Activated CD8-positive, alpha-beta T cell treated with anti-CD3 and anti-CD28 coated beads for 36 hours (primary cell): ENCODE data around the gene C14orf93. TPM values are rescaled to one million over a fixed set of nuclear protein-coding genes. Genes with fewer than 3 reads are reported as not detected.

Experiments
- ATAC-seq: fragments of 200-7000 bp; cut with Tn5 transposase; one replicate; pipeline ENCODE4 v1.10.0; 2021; ENCODE audit warnings: mild to moderate bottlenecking, moderate library complexity
- CTCF ChIA-PET: fragments of 350-600 bp; sonication (Branson Sonifier 250); formaldehyde crosslinking; loops from one replicate; lab custom pipeline; 2021; ENCODE audit warnings: antibody characterized with exemption; lab: Charles Lee
- POLR2A ChIA-PET: fragments of 350-600 bp; sonication (Branson Sonifier 250); formaldehyde crosslinking; loops from one replicate; lab custom pipeline; 2021; ENCODE audit warnings: antibody characterized with exemption; lab: Charles Lee
- DNase-seq: peaks from one replicate; pipeline ENCODE4 v3.0.0-alpha.2; 2020
- H3K27ac Mint-ChIP-seq: one replicate; pipeline ENCODE4 v1.8.0; 2021; ENCODE audit warnings: mild to moderate bottlenecking, mixed read lengths
- H3K27me3 Mint-ChIP-seq: one replicate; pipeline ENCODE4 v1.8.0; 2021; ENCODE audit warnings: mixed read lengths
- H3K36me3 Mint-ChIP-seq: one replicate; pipeline ENCODE4 v1.8.0; 2021; ENCODE audit warnings: low read depth, mixed read lengths
- H3K4me1 Mint-ChIP-seq: one replicate; pipeline ENCODE4 v1.8.0; 2021; ENCODE audit warnings: low read depth, mixed read lengths
- H3K4me3 Mint-ChIP-seq: one replicate; pipeline ENCODE4 v1.8.0; 2021; ENCODE audit warnings: mild to moderate bottlenecking, moderate library complexity, mixed read lengths
- H3K9me3 Mint-ChIP-seq: one replicate; pipeline ENCODE4 v1.8.0; 2021; ENCODE audit warnings: mixed read lengths
- CTCF ChIP-seq: fragments of 200-600 bp; IDR thresholded peaks from one replicate; pipeline ENCODE4 v1.8.0; 2022; ENCODE audit warnings: antibody characterized with exemption, mild to moderate bottlenecking
- intact Hi-C: fragments of 100-400 bp; cut with micrococcal nuclease; formaldehyde crosslinking; loops from one replicate; pipeline ENCODE4 v1.10.0; 2022
- total RNA-seq, 2 experiments: library from RNA; stranded (reverse); gene quantifications; one replicate each; pipeline ENCODE4 v1.2.3, GENCODE V29; 2021

Gene C14orf93
- total RNA-seq, 2 experiments from 2014 or later: 13.2 to 13.5 TPM

GRCh38 chr14:23034498-23035302, 24.8 kb upstream of the C14orf93 start, which contains the start of gene PSMB5:
TSS of gene PSMB5 (minus strand) at chr14:23034900. CDS start at chr14:23034881, 19 bp downstream.
- ATAC-seq (peak; percentile 96), DNase-seq (peak; percentile 96)
- intact Hi-C loops: loop anchor here (1.0 kb wide), 1 partner anchor 27 kb away; no protein-coding TSS in a partner anchor
- TF ChIP-seq CTCF: no peak
- peak within 1 kb of the TSS; percentile 98 for H3K27ac Mint-ChIP-seq
- H3K9me3 Mint-ChIP-seq: peaks cover 2% of the 10 kb centered on the region
- H3K4me3 Mint-ChIP-seq: peak within 1 kb of the TSS; percentile 92
- ChIA-PET CTCF (interaction anchor here (1.0 to 7.5 kb wide), 5 partner anchors 22 to 61 kb away, joined by 3 to 29 read pairs (median 5); partner anchors contain the start of genes AJUBA and CDH24), POLR2A (interaction anchor here (0.6 to 2.5 kb wide), 7 partner anchors 8 to 1631 kb away, joined by 3 to 19 read pairs (median 4); partner anchors contain the start of gene AJUBA)
- peaks cover 31% of the 10 kb centered on the region for H3K4me1 Mint-ChIP-seq
- H3K27me3 Mint-ChIP-seq: no peaks in the 10 kb centered on the region
- H3K36me3 Mint-ChIP-seq: peaks cover 32% of the 10 kb centered on the region

GRCh38 chr14:23033801-23034497, 24.0 kb upstream of the C14orf93 start:
- H3K36me3 Mint-ChIP-seq: peaks cover 38% of the 10 kb centered on the region
- DNase-seq (peak; percentile 35), ATAC-seq (no peak)
- no peak for TF ChIP-seq CTCF
- peak overlapping the region; percentile 98 for H3K27ac Mint-ChIP-seq
- H3K4me3 Mint-ChIP-seq: peak overlapping the region; percentile 92
- intact Hi-C loops: loop anchor here (1.0 kb wide), 1 partner anchor 27 kb away; no protein-coding TSS in a partner anchor
- H3K9me3 Mint-ChIP-seq: peaks cover 2% of the 10 kb centered on the region
- ChIA-PET POLR2A (interaction anchor here (0.6 to 2.5 kb wide), 12 partner anchors 9 to 1631 kb away, joined by 3 to 19 read pairs (median 3); partner anchors contain the start of gene AJUBA), CTCF (interaction anchor here (0.9 to 7.5 kb wide), 12 partner anchors 8 to 61 kb away, joined by 3 to 29 read pairs (median 5); partner anchors contain the start of genes AJUBA, CDH24 and PSMB11)
- H3K27me3 Mint-ChIP-seq: no peaks in the 10 kb centered on the region
- H3K4me1 Mint-ChIP-seq: peaks cover 37% of the 10 kb centered on the region

GRCh38 chr14:23033251-23033727, 23.3 kb upstream of the C14orf93 start:
- intact Hi-C loops: no loop called here
- no peak for ATAC-seq
- Mint-ChIP-seq H3K4me1 (peaks cover 41% of the 10 kb centered on the region), H3K9me3 (peaks cover 2% of the 10 kb centered on the region), H3K4me3 (peak overlapping the region; percentile 92), H3K27ac (peak overlapping the region; percentile 98), H3K27me3 (no peaks in the 10 kb centered on the region), H3K36me3 (peaks cover 42% of the 10 kb centered on the region)
- DNase-seq: no peak
- POLR2A ChIA-PET: interaction anchor here (0.6 to 2.5 kb wide), 10 partner anchors 8 to 118 kb away, joined by 3 to 19 read pairs (median 4); partner anchors contain the start of gene AJUBA
- TF ChIP-seq CTCF: no peak
- CTCF ChIA-PET: interaction anchor here (0.7 to 7.5 kb wide), 12 partner anchors 8 to 60 kb away, joined by 3 to 29 read pairs (median 5); partner anchors contain the start of genes CDH24 and PSMB11

- no peaks in the 10 kb centered on the region for H3K27me3 Mint-ChIP-seq
- no peak for DNase-seq
- ChIA-PET POLR2A (interaction anchor here (1.1 to 2.5 kb wide), 7 partner anchors 8 to 49 kb away, joined by 3 to 9 read pairs (median 5); partner anchors contain the start of gene AJUBA), CTCF (interaction anchor here (0.9 to 7.5 kb wide), 7 partner anchors 9 to 44 kb away, joined by 3 to 29 read pairs (median 8); partner anchors contain the start of gene CDH24)
- H3K9me3 Mint-ChIP-seq: peaks cover 2% of the 10 kb centered on the region
- intact Hi-C loops: no loop called here
- peaks cover 55% of the 10 kb centered on the region for H3K36me3 Mint-ChIP-seq
- ATAC-seq: no peak
- no peak overlapping the region for H3K4me3 Mint-ChIP-seq
- H3K27ac Mint-ChIP-seq: peak overlapping the region; percentile 22
- peaks cover 46% of the 10 kb centered on the region for H3K4me1 Mint-ChIP-seq
- TF ChIP-seq CTCF: no peak
Measured at GRCh38 chr14:23030936-23031335, 21.0 kb upstream of the C14orf93 start.
